ENCODE measurements around the gene ADAMTSL3. TPM values are rescaled to one million over a fixed set of nuclear protein-coding genes. Genes with fewer than 3 reads are reported as not detected.

The ADAMTSL3 gene
- total RNA-seq, 1 experiment from 2014 or later, result 0.05 TPM

DNA sequence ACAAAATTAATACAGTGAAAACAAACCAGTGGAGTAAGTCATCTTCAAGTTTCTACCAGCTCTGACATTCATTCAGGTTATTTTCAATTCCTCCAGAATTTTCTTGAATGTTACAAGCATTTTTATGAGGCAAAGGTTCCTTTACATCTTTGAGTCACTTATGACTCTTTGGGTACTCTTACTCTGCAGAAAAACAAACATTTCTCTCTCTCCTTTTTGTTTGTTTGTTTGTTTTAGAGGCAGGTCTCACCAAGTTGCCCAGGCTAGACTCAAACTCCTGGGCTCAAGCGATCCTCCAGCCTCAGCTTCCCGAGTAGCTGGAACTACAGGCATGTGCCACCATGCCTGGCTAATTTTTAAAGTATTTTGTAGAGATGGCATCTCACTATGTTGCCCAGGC lies 233.5 kb downstream of the ADAMTSL3 start:
- BruUV-seq (replicated peaks), result no TSS peak
- RAD21 ChIA-PET (ENCODE audit: low non-redundant PET in 1 of 2, low total read pairs in 2 of 2, uncharacterized antibody in 2 of 2, unreplicated experiment in 2 of 2), result no interaction called here
- no peaks in the 10 kb centered on the region for H3K4me1 ChIP-seq (ENCODE audit: control insufficient read depth in 1 of 2, insufficient read depth in 2 of 2, low read length in 2 of 2)
- ATAC-seq, result no peak
- no peaks in the 10 kb centered on the region for H3K79me2 ChIP-seq (ENCODE audit: insufficient read depth, low read length)
- no peaks in the 10 kb centered on the region for H3K9me3 ChIP-seq (ENCODE audit: control insufficient read depth in 1 of 2, insufficient read depth in 1 of 2, low read depth in 1 of 2, low read length in 2 of 2)
- peaks cover 7% of the 10 kb centered on the region; the same call in 1 of the 2 replicates for H3K27me3 ChIP-seq (ENCODE audit: insufficient read depth, low read length)
- no peak overlapping the region for H3K4me3 ChIP-seq (replicated peaks in 1 of 2; ENCODE audit: low read depth in 1 of 2, low read length in 2 of 2)
- TF ChIP-seq ATF3 (IDR thresholded peaks at IDR 0.05), result no peak
- TF ChIP-seq SRF (IDR thresholded peaks at IDR 0.05; ENCODE audit: low read depth), result no peak
- TF ChIP-seq YY1 (IDR thresholded peaks at IDR 0.05; ENCODE audit: extremely low read depth, insufficient replicate concordance, low read depth, low read length), result no peak
- TF ChIP-seq TCF7L2 (IDR thresholded peaks at IDR 0.05; ENCODE audit: borderline replicate concordance, extremely low read depth, insufficient read depth, insufficient read length), result no peak
- TF ChIP-seq POLR2AphosphoS5 (IDR thresholded peaks at IDR 0.05; ENCODE audit: low read depth, low read length), result no peak
- TF ChIP-seq CTCF (IDR thresholded peaks at IDR 0.05 in 2 of 3, conservative IDR thresholded peaks at IDR 0.05 in 1 of 3; ENCODE audit: borderline replicate concordance in 1 of 3, insufficient read depth in 1 of 3, low read depth in 2 of 3, low read length in 2 of 3), result no peak
- no peaks in the 10 kb centered on the region for H3K36me3 ChIP-seq (ENCODE audit: control insufficient read depth in 1 of 2, insufficient read depth in 2 of 2, low read length in 2 of 2)
- CTCF ChIA-PET, result no interaction called here
- no peaks in the 10 kb centered on the region for H3K9me2 ChIP-seq (ENCODE audit: insufficient read depth)
- intact Hi-C loops (cut with micrococcal nuclease), result no loop called here
- no peak for DNase-seq (ENCODE audit: low read depth, low spot score)
- no peak overlapping the region for H2AFZ ChIP-seq (ENCODE audit: low read depth, low read length, poor library complexity, severe bottlenecking)
- no peak overlapping the region for H3K4me2 ChIP-seq (ENCODE audit: low read length)
- no peaks in the 10 kb centered on the region for H4K20me1 ChIP-seq (ENCODE audit: insufficient read depth)
- H3K27ac ChIP-seq (ENCODE audit: low read depth, low read length), result no peak overlapping the region
- H3K9ac ChIP-seq (ENCODE audit: low read length), result no peak overlapping the region
- POLR2A ChIA-PET, result no interaction called here

DNA sequence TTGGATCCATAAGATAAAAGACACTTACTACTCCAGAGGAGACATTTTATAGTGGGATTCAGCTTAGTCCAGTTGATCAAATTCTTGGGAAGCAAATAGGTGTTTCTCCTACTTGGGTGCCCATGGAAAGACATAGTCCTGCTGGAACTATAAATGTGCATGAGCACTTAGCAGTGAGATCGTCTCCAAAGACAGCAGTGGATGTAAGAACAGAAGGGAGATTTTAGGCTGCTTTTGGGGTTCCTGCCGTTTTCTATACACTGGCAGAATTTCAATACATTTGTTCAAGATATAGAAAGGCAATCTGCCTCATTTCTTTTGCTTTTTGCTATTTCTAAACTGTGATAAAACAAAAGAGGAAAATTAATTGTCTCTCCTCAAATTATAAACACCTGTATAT lies 234.0 kb downstream of the ADAMTSL3 start:
- Histone ChIP-seq H3K4me2 (ENCODE audit: low read length) (no peak overlapping the region), H2AFZ (ENCODE audit: low read depth, low read length, poor library complexity, severe bottlenecking) (no peak overlapping the region), H3K9me2 (ENCODE audit: insufficient read depth) (no peaks in the 10 kb centered on the region), H3K27me3 (ENCODE audit: insufficient read depth, low read length) (peaks cover 7% of the 10 kb centered on the region; the same call in 1 of the 2 replicates), H3K27ac (ENCODE audit: low read depth, low read length) (no peak overlapping the region), H3K79me2 (ENCODE audit: insufficient read depth, low read length) (no peaks in the 10 kb centered on the region), H3K4me3 (replicated peaks in 1 of 2; ENCODE audit: low read depth in 1 of 2, low read length in 2 of 2) (no peak overlapping the region), H3K9ac (ENCODE audit: low read length) (no peak overlapping the region), H3K9me3 (ENCODE audit: control insufficient read depth in 1 of 2, insufficient read depth in 1 of 2, low read depth in 1 of 2, low read length in 2 of 2) (no peaks in the 10 kb centered on the region), H3K36me3 (ENCODE audit: control insufficient read depth in 1 of 2, insufficient read depth in 2 of 2, low read length in 2 of 2) (no peaks in the 10 kb centered on the region), H3K4me1 (ENCODE audit: control insufficient read depth in 1 of 2, insufficient read depth in 2 of 2, low read length in 2 of 2) (no peaks in the 10 kb centered on the region), H4K20me1 (ENCODE audit: insufficient read depth) (no peaks in the 10 kb centered on the region)
- no TSS peak for BruUV-seq (replicated peaks)
- DNase-seq (ENCODE audit: low read depth, low spot score), result no peak
- TF ChIP-seq YY1 (IDR thresholded peaks at IDR 0.05; ENCODE audit: extremely low read depth, insufficient replicate concordance, low read depth, low read length) (no peak), POLR2AphosphoS5 (IDR thresholded peaks at IDR 0.05; ENCODE audit: low read depth, low read length) (no peak)
- intact Hi-C loops (cut with micrococcal nuclease), result no loop called here
- ATAC-seq, result no peak
- CTCF ChIA-PET, result no interaction called here
- RAD21 ChIA-PET (ENCODE audit: low non-redundant PET in 1 of 2, low total read pairs in 2 of 2, uncharacterized antibody in 2 of 2, unreplicated experiment in 2 of 2), result no interaction called here
- POLR2A ChIA-PET, result no interaction called here

Measured in HCT116 (cell line).